Left ventricle myocardium inferior (tissue), 1 donor: ENCODE measurements around the gene TDRD12. TPM values are rescaled to one million over a fixed set of nuclear protein-coding genes. Genes with fewer than 3 reads are reported as not detected.

Source experiments
- DNase-seq: peaks from one replicate; pipeline ENCODE4 v3.0.0-alpha.2; 2020
- H3K27ac ChIP-seq: fragments of 200-600 bp; replicated peaks from 2 replicates; pipeline ENCODE4 v1.8.0; 2021
- H3K27me3 ChIP-seq: fragments of 200-600 bp; 2 replicates; pipeline ENCODE4 v1.8.0; 2021; ENCODE audit warnings: low read depth
- H3K36me3 ChIP-seq: fragments of 200-600 bp; 2 replicates; pipeline ENCODE4 v1.8.0; 2021
- H3K4me1 ChIP-seq: fragments of 200-600 bp; 2 replicates; pipeline ENCODE4 v1.8.0; 2021
- H3K4me3 ChIP-seq: fragments of 200-600 bp; 2 replicates; pipeline ENCODE4 v1.8.0; 2021; ENCODE audit warnings: mild to moderate bottlenecking, moderate library complexity
- H3K9me3 ChIP-seq: fragments of 200-600 bp; replicated peaks from 2 replicates; pipeline ENCODE4 v1.8.0; 2021
- intact Hi-C: fragments of 100-400 bp; cut with micrococcal nuclease; formaldehyde crosslinking; loops from one replicate; pipeline ENCODE4 v1.11.0; 2022
- total RNA-seq: library from RNA; stranded (reverse); fragmentation: NEBNext Ultra II Directional; extraction: Animal tissue kit (Norgen Biotek cat#: 25700); gene quantifications from one replicate; pipeline ENCODE4 v1.2.1, GENCODE V29; 2021
- TF ChIP-seq, protein P1 (sequence below): fragments of 200-600 bp; IDR thresholded peaks from 2 replicates; pipeline ENCODE4 v1.8.0; 2021; ENCODE audit warnings: antibody characterized with exemption, mild to moderate bottlenecking, borderline replicate concordance
- donor health status: DM: no; HTN: yes; CAD: no; lungs with severe emphysema.

TDRD12 gene
- total RNA-seq, 1 donor from 2014 or later = not detected

DNA sequence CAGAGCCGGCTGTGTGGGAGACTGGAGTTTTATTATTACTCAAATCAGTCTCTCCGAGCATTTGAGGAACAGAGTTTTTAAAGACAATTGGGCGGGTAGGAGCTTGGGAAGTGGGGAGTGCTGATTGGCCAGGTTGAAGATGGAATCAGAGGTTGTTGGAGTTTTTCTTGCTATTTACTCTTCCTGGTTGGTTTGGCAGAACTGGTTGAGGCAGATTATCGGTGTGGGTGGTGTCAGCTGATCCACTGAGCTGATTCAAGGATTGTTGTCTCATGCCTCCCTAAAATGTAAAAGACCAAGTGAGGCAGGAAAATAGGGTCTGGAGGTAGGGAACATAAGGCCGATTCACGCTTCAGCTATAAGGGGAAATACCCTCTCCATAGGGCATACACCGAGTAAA lies 1.3 kb upstream of the TDRD12 start:
- Histone ChIP-seq H3K9me3 (no peaks in the 10 kb centered on the region), H3K27ac (no peak overlapping the region), H3K4me1 (no peaks in the 10 kb centered on the region), H3K4me3 (no peak overlapping the region), H3K36me3 (peaks cover 21% of the 10 kb centered on the region), H3K27me3 (no peaks in the 10 kb centered on the region)
- intact Hi-C loops = no loop called here
- no peak for DNase-seq
- TF ChIP-seq, protein P1, sequence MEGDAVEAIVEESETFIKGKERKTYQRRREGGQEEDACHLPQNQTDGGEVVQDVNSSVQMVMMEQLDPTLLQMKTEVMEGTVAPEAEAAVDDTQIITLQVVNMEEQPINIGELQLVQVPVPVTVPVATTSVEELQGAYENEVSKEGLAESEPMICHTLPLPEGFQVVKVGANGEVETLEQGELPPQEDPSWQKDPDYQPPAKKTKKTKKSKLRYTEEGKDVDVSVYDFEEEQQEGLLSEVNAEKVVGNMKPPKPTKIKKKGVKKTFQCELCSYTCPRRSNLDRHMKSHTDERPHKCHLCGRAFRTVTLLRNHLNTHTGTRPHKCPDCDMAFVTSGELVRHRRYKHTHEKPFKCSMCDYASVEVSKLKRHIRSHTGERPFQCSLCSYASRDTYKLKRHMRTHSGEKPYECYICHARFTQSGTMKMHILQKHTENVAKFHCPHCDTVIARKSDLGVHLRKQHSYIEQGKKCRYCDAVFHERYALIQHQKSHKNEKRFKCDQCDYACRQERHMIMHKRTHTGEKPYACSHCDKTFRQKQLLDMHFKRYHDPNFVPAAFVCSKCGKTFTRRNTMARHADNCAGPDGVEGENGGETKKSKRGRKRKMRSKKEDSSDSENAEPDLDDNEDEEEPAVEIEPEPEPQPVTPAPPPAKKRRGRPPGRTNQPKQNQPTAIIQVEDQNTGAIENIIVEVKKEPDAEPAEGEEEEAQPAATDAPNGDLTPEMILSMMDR = no peak

DNA sequence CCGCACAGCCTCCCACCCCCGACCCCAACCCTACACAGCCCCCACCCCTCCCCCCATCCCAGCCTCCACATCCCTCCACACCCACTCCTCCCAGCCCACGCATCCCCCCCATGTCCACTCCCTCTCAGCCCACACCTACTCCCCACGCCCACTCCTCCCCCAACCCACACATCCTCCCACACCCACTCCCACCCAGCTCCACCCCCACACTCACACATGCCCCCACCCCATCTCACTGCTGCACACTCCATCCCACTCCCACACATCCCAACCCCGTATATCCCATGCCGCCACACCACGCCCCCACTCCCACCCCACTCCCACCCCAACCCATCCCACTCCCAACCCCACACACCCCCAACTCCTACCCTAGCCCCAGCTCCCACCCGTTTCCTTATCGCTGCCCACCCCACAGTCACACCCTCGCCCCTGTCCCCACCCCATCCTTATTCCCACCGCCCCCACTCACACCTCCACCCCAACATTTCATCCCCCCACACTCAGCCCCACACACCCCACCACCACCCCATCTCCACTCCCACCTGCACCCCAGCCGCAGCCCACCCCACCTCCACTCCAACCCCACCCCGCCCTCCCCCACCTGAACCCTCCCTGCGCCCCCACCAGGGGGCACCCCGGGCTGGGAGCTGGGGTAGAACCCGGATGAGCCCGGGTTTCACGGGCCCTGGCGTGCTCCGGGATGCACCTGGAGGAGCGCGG lies 809 bp downstream of the TDRD12 start:
- no peaks in the 10 kb centered on the region for H3K4me1 ChIP-seq
- peaks cover 1% of the 10 kb centered on the region for H3K9me3 ChIP-seq
- H3K36me3 ChIP-seq = peaks cover 1% of the 10 kb centered on the region
- H3K4me3 ChIP-seq = no peak overlapping the region
- intact Hi-C loops = no loop called here
- H3K27ac ChIP-seq = no peak overlapping the region
- DNase-seq = no peak
- H3K27me3 ChIP-seq = no peaks in the 10 kb centered on the region
- TF ChIP-seq, protein P1 = no peak

DNA sequence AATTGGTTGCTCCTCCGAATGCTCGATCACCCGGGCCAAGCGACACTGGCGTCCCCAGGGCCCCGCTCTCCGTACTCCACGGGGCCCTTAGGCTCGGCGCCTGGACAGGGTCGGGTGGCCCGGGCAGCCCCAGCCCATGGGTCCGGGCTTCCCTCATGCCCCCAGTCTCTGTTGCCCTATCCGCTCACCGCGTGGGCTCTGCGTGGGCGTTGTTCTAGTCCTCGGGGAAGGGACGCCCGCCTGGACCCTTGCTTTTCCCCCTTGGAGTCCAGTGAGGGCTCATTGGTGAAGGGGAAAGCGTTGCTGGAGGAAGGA lies 1.3 kb downstream of the TDRD12 start:
- intact Hi-C loops = no loop called here
- no peak overlapping the region for H3K4me3 ChIP-seq
- H3K36me3 ChIP-seq = no peaks in the 10 kb centered on the region
- TF ChIP-seq, protein P1 = no peak
- no peaks in the 10 kb centered on the region for H3K27me3 ChIP-seq
- H3K4me1 ChIP-seq = no peaks in the 10 kb centered on the region
- H3K9me3 ChIP-seq = peaks cover 6% of the 10 kb centered on the region
- DNase-seq = no peak
- H3K27ac ChIP-seq = no peak overlapping the region

DNA sequence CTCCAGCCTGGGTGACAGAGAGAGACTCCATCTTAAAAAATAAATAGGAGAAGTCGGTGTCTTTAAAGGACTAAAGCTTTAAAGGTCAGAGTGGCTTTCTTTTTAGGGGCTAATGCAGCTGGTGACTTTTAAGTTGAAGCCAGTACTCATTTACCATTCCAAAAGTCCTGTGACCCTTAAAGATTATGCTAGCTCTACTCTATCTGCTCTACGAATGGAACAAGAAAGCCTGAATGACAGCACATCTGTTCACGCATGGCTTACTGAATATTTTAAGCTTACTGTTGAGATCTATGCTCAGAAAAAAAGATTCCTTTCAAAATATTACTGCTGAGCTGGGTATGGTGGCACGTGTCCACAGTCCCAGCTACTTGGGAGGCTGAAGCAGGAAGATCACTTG lies 16.4 kb downstream of the TDRD12 start:
- no peak overlapping the region for H3K27ac ChIP-seq
- TF ChIP-seq, protein P1 = no peak
- DNase-seq = no peak
- no peaks in the 10 kb centered on the region for H3K4me1 ChIP-seq
- H3K9me3 ChIP-seq = no peaks in the 10 kb centered on the region
- H3K27me3 ChIP-seq = peaks cover 12% of the 10 kb centered on the region
- no peaks in the 10 kb centered on the region for H3K36me3 ChIP-seq
- no peak overlapping the region for H3K4me3 ChIP-seq
- intact Hi-C loops = no loop called here

DNA sequence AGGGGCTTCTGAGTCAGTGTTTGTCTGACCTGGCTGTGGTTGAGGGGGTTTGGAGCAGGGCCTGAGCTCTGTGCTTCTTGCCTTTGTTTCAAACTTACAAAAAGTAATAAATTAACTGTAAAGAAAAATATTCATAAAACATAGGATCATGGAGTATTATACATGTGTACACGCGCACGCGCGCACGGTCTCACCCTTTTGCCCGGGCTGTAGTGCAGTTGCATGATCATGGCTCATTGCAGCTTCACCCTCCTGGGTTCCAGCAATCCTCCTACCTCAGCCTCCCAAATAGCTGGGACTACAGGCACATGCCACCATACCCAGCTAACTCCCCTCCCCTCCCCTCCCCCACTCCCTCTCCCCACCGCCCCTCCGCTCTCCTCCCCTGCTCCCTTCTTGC lies 23.5 kb downstream of the TDRD12 start:
- no peak overlapping the region for H3K27ac ChIP-seq
- H3K4me1 ChIP-seq = no peaks in the 10 kb centered on the region
- TF ChIP-seq, protein P1 = no peak
- H3K36me3 ChIP-seq = no peaks in the 10 kb centered on the region
- H3K27me3 ChIP-seq = peaks cover 48% of the 10 kb centered on the region
- no peak for DNase-seq
- H3K4me3 ChIP-seq = no peak overlapping the region
- intact Hi-C loops = no loop called here
- H3K9me3 ChIP-seq = no peaks in the 10 kb centered on the region
